ENCODE results near the gene PLEKHA5.

GRCh38 chr12:19215115-19215514 lies 85.6 kb downstream of the PLEKHA5 start:
- TF ChIP-seq CTCF (IDR thresholded peaks at IDR 0.05) (no peak), POLR2A (IDR thresholded peaks at IDR 0.05) (no peak)
